Measurements from ENCODE around the gene FN1.
"Not testable (repeated sequence)": the region's sequence is repeated elsewhere in the genome, so short reads cannot be mapped to it uniquely, and the experiment has no call there.

FN1 gene

GRCh38 chr2:215423234-215423633, 12.6 kb downstream of the FN1 start:
- no peak for DNase-seq (ENCODE audit: low read depth in 2 of 2)

- no peak for DNase-seq (ENCODE audit: low read depth in 2 of 2)
These were observed 13.2 kb downstream of the FN1 start for GRCh38 chr2:215422676-215423075.

- DNase-seq (ENCODE audit: low read depth in 2 of 2) = no peak
These were observed 13.9 kb downstream of the FN1 start for GRCh38 chr2:215421859-215422461.

GRCh38 chr2:215420471-215420935, 15.4 kb downstream of the FN1 start:
- DNase-seq (ENCODE audit: low read depth in 2 of 2) = no peak

- DNase-seq (ENCODE audit: low read depth in 2 of 2) = no peak
These were observed 15.9 kb downstream of the FN1 start for GRCh38 chr2:215419769-215420470.

GRCh38 chr2:215419113-215419512, 16.8 kb downstream of the FN1 start:
- no peak for DNase-seq (ENCODE audit: low read depth in 2 of 2)

- no peak for DNase-seq (ENCODE audit: low read depth in 2 of 2)
These were observed 17.6 kb downstream of the FN1 start for GRCh38 chr2:215418064-215418963.

GRCh38 chr2:215417400-215417951, 18.4 kb downstream of the FN1 start:
- no peak for DNase-seq (ENCODE audit: low read depth in 2 of 2)

- no peak for DNase-seq (ENCODE audit: low read depth in 2 of 2)
These were observed 19.2 kb downstream of the FN1 start for GRCh38 chr2:215416656-215417055.

- no peak for DNase-seq (ENCODE audit: low read depth in 2 of 2)
These were observed 19.9 kb downstream of the FN1 start for GRCh38 chr2:215415820-215416577.

GRCh38 chr2:215415218-215415617, 20.6 kb downstream of the FN1 start:
- DNase-seq (ENCODE audit: low read depth in 2 of 2) = no peak

GRCh38 chr2:215414674-215415073, 21.2 kb downstream of the FN1 start:
- DNase-seq (ENCODE audit: low read depth in 2 of 2) = no peak

GRCh38 chr2:215413974-215414373, 21.9 kb downstream of the FN1 start:
- DNase-seq (ENCODE audit: low read depth in 2 of 2) = no peak

GRCh38 chr2:215413484-215413777, 22.4 kb downstream of the FN1 start:
- no peak for DNase-seq (ENCODE audit: low read depth in 2 of 2)

GRCh38 chr2:215411941-215412743, 23.7 kb downstream of the FN1 start:
- no peak for DNase-seq (ENCODE audit: low read depth in 2 of 2)

- no peak for DNase-seq (ENCODE audit: low read depth in 2 of 2)
These were observed 25.0 kb downstream of the FN1 start for GRCh38 chr2:215410932-215411285.

- not testable (repeated sequence) for DNase-seq (ENCODE audit: low read depth in 2 of 2)
These were observed 25.5 kb downstream of the FN1 start for GRCh38 chr2:215410181-215410931.

- DNase-seq (ENCODE audit: low read depth in 2 of 2) = no peak
These were observed 26.3 kb downstream of the FN1 start for GRCh38 chr2:215409331-215410127.

GRCh38 chr2:215408441-215408840, 27.4 kb downstream of the FN1 start:
- not testable (repeated sequence) for DNase-seq (ENCODE audit: low read depth in 2 of 2)
